Right lobe of liver (tissue), 6 donors: ENCODE data around the gene BID. TPM values are rescaled to one million over a fixed set of nuclear protein-coding genes. Genes with fewer than 3 reads are reported as not detected.

Source experiments
- ATAC-seq, 4 donors: fragments of 200-7000 bp; cut with Tn5 transposase; one replicate each; pipeline ENCODE4 v1.9.1; 2020; ENCODE audit warnings: mild to moderate bottlenecking in 4 of 4, moderate library complexity in 4 of 4
- DNase-seq, 3 donors: peaks; one replicate each; pipeline ENCODE4 v3.0.0-alpha.2; 2020
- H3K27ac ChIP-seq, 3 donors: fragments of 200-600 bp; one replicate each; pipeline ENCODE4 v1.8.0; 2022
- H3K27me3 ChIP-seq, 2 donors: fragments of 200-600 bp; one replicate each; pipeline ENCODE4 v1.8.0; 2022
- H3K36me3 ChIP-seq, 4 donors: fragments of 200-600 bp; sonication (generic) in 1 of 4; one replicate each; pipeline versions ENCODE4 v1.5.1 to v1.8.0; 2017 to 2022; ENCODE audit warnings: control low read depth in 1 of 4
- H3K4me1 ChIP-seq, 4 donors: fragments of 200-600 bp; sonication (generic) in 1 of 4; one replicate each; pipeline versions ENCODE4 v1.5.1 to v1.8.0; 2017 to 2022; ENCODE audit warnings: control low read depth in 1 of 4
- H3K4me3 ChIP-seq, 3 donors: fragments of 200-600 bp; one replicate each; pipeline ENCODE4 v1.8.0; 2022
- H3K9me3 ChIP-seq, 4 donors: fragments of 200-600 bp; sonication (generic) in 1 of 4; one replicate each; pipeline versions ENCODE4 v1.5.1 to v1.8.0; 2017 to 2022; ENCODE audit warnings: control low read depth in 1 of 4
- POLR2A ChIP-seq: fragments of 450-650 bp; IDR thresholded peaks from one replicate; pipeline ENCODE4 v1.6.1; 2017; ENCODE audit warnings: antibody characterized with exemption, mild to moderate bottlenecking
- WGBS: methylation state at CpG from one replicate; pipeline ENCODE4 v1.1.6; 2018; ENCODE audit warnings: low coverage, low lambda C conversion rate; ENCODE audit not compliant: insufficient coverage; ENCODE audit errors: missing lambda C conversion rate; 5-methylcytosine and 5-hydroxymethylcytosine counted together
- intact Hi-C, 2 donors: fragments of 100-400 bp; cut with DNase I; formaldehyde crosslinking; loops; one replicate each; pipeline versions ENCODE4 v1.11.2 to v1.14.1; 2022
- total RNA-seq, 6 experiments: library from RNA; depleted of rRNA in 2 of 6; stranded (reverse); fragments of >200 nt in 2 of 6; fragmentation: NEBNext Ultra II Directional in 3 of 6; extraction: Animal tissue kit (Norgen Biotek cat#: 25700) in 3 of 6; gene quantifications; one replicate each; pipeline versions ENCODE4 v1.1.0 to v1.2.4, GENCODE V29; 2016 to 2023
- TF ChIP-seq, protein P1 (sequence below), 4 donors: fragments of 200-600 bp in 3 of 4; fragments of 450-650 bp in 1 of 4; IDR thresholded peaks; one replicate each; pipeline versions ENCODE4 v1.5.1 to v1.8.0; 2016 to 2022; ENCODE audit warnings: antibody characterized with exemption in 4 of 4, mild to moderate bottlenecking in 2 of 4
- donor health status: DM: no; HTN: yes; CAD: no.
- donor health status: DM: no; HTN: no; CAD: no.
- donor health status: DM: no; HTN: no; CAD: no.
- donor health status: DM: no; HTN: yes; CAD: no.
- donor health status: DM: no; HTN: yes; CAD: no.

BID gene
- total RNA-seq, 6 experiments from 2014 or later = 30.5 to 57.3 (median 36.2) TPM

DNA sequence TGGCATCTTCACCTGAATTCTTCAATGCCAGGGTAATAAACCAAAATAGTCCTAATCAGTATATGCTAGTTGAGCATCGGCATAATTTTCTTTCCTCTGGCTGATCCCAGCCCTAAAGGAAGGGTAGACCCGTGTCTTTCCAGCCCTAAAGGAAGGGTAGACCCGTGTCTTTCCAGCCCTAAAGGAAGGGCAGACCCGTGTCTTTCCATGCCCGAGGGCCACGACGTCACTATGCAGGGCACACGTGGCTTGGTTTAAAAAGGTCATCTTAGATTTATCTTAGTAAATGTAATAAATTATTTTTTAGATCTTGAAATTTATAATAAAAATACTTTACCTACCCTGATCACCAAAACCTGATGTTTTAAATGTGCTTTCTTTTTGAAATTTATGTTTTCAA lies 45.5 kb downstream of the BID start:
- peaks cover 0 to 21% (median 9%) of the 10 kb centered on the region in 4 donors for H3K36me3 ChIP-seq
- intact Hi-C loops = no loop called here
- H3K27ac ChIP-seq = no peak overlapping the region
- H3K27me3 ChIP-seq = no peaks in the 10 kb centered on the region
- 86% methylated on average over 7 of the region's 8 CpGs for WGBS
- peak in 1 of 3 donors; percentile 18 for DNase-seq
- H3K9me3 ChIP-seq = no peaks in the 10 kb centered on the region
- TF ChIP-seq POLR2A = no peak
- ATAC-seq = no peak
- H3K4me1 ChIP-seq = peaks cover 0 to 34% (median 8%) of the 10 kb centered on the region in 4 donors
- H3K4me3 ChIP-seq = no peak overlapping the region

DNA sequence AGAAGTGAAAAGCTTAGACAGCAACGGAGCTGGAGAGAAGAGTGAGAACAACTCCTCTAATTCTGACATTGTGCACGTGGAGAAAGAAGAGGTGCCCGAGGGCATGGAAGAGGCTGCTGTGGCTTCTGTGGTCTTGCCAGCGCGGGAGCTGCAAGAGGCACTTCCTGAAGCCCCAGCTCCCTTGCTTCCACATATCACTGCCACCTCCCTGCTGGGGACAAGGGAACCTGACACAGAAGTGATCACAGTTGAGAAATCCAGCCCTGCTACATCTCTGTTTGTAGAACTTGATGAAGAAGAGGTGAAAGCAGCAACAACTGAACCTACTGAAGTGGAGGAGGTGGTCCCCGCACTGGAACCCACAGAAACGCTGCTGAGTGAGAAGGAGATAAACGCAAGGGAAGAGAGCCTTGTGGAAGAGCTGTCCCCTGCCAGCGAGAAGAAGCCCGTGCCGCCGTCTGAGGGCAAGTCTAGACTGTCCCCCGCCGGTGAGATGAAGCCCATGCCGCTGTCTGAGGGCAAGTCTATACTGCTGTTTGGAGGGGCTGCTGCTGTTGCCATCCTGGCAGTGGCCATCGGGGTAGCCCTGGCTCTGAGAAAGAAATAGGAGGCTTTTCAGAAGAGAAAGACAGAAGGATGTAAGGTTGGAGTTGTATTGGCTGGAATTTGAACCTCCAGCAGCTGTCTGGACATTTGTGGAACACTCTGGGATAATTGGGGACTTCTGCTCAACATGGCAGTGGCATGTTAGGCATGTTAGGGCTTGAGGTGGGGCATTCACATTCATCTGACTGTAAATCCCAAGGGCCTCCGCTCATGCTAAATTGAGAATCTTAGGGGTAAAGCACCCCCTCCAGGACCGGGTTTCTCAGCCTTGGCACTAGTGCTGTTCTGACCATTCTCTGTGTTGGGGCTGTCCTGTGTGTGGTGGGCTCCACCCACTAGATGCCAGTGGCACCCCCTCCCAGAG lies 47.1 kb downstream of the BID start:
- Histone ChIP-seq H3K4me1 (peaks cover 0 to 18% (median 5%) of the 10 kb centered on the region in 4 donors), H3K9me3 (no peaks in the 10 kb centered on the region), H3K27ac (no peak overlapping the region), H3K27me3 (no peaks in the 10 kb centered on the region), H3K4me3 (no peak overlapping the region), H3K36me3 (peaks cover 0 to 21% (median 9%) of the 10 kb centered on the region in 4 donors)
- intact Hi-C loops = no loop called here
- peak in 1 of 3 donors; percentile 46 for DNase-seq
- 84% methylated on average over 10 of the region's 18 CpGs for WGBS
- TF ChIP-seq POLR2A = no peak
- TF ChIP-seq, protein P1, sequence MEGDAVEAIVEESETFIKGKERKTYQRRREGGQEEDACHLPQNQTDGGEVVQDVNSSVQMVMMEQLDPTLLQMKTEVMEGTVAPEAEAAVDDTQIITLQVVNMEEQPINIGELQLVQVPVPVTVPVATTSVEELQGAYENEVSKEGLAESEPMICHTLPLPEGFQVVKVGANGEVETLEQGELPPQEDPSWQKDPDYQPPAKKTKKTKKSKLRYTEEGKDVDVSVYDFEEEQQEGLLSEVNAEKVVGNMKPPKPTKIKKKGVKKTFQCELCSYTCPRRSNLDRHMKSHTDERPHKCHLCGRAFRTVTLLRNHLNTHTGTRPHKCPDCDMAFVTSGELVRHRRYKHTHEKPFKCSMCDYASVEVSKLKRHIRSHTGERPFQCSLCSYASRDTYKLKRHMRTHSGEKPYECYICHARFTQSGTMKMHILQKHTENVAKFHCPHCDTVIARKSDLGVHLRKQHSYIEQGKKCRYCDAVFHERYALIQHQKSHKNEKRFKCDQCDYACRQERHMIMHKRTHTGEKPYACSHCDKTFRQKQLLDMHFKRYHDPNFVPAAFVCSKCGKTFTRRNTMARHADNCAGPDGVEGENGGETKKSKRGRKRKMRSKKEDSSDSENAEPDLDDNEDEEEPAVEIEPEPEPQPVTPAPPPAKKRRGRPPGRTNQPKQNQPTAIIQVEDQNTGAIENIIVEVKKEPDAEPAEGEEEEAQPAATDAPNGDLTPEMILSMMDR (IDR thresholded peaks at IDR 0.05) = no peak
- no peak for ATAC-seq

DNA sequence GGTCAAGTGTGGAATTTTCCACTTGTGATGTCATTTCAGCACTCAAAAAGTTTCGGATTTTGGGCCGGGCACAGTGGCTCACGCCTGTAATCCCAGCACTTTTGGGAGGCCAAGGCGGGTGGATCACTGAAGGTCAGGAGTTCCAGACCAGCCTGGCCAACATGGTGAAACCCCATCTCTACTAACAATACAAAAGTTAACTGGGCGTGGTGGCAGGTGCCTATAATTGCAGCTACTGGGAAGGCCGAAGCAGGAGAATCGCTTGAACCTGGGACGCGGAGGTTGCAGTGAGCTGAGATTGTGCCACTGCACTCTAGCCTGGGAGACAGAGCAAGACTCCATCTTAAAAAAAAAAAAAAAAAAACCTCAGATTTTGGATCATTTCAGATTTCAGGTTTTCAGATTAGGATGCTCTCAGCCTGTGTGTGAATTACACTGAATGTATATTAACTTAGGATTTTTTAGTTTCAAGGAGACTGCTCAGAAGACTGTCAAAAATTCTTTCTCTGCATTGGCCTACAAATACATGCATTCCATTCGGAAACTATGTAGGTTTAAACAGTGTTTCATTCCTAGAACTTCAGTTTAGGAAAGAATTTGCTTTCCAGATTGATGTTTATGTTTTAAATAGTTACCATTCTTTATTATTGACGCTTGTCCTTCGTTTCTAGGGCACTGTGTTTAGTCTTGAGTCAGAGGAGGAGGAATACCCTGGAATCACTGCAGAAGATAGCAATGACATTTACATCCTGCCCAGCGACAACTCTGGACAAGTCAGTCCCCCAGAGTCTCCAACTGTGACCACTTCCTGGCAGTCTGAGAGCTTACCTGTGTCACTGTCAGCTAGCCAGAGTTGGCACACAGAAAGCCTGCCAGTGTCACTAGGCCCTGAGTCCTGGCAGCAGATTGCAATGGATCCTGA lies 48.0 kb downstream of the BID start:
- Histone ChIP-seq H3K9me3 (no peaks in the 10 kb centered on the region), H3K36me3 (peaks cover 0 to 21% (median 9%) of the 10 kb centered on the region in 4 donors), H3K27me3 (no peaks in the 10 kb centered on the region), H3K4me1 (peaks cover 0 to 9% (median 5%) of the 10 kb centered on the region in 4 donors), H3K4me3 (no peak overlapping the region), H3K27ac (no peak overlapping the region)
- TF ChIP-seq POLR2A = no peak
- TF ChIP-seq, protein P1 (IDR thresholded peaks at IDR 0.05) = no peak
- ATAC-seq (no peak), DNase-seq (peak in 1 of 3 donors; percentile 45)
- intact Hi-C loops = no loop called here
- WGBS = 85% methylated on average over 13 of the region's 13 CpGs

DNA sequence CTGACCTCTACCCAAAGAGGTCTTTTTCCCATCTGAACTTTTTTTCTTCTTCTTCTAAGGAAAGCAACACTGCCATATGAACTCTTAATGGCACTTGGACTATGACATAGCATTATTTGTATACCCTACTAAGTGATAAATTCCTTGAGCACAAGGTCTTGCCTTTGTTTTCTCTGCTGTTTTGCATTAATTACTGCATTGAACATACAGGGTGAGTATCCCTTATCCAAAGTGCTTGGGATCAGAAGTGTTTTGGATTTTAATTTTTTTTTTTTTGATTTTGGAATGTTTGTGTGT lies 48.8 kb downstream of the BID start:
- Histone ChIP-seq H3K27me3 (no peaks in the 10 kb centered on the region), H3K4me3 (no peak overlapping the region), H3K27ac (no peak overlapping the region), H3K36me3 (peaks cover 0 to 21% (median 9%) of the 10 kb centered on the region in 4 donors), H3K9me3 (no peaks in the 10 kb centered on the region), H3K4me1 (peaks cover 0 to under 1% (median under 1%) of the 10 kb centered on the region in 4 donors)
- ATAC-seq = no peak
- intact Hi-C loops = no loop called here
- no peak for DNase-seq
- no peak for TF ChIP-seq POLR2A
- TF ChIP-seq, protein P1 (IDR thresholded peaks at IDR 0.05) = no peak
